Middle frontal gyrus (tissue), 1 donor: Measurements from ENCODE around the gene ACACB.
A peak's percentile ranks its signal among the peaks of the same experiment; 100 is the strongest.

Experiments used
- DNase-seq: peaks from one replicate; pipeline ENCODE4 v3.0.0-alpha.2; 2015; ENCODE audit warnings: low spot score; ENCODE audit errors: extremely low spot score

ACACB gene

GRCh38 chr12:109276160-109276559 lies 159.8 kb downstream of the ACACB start:
- no peak for DNase-seq

DNA sequence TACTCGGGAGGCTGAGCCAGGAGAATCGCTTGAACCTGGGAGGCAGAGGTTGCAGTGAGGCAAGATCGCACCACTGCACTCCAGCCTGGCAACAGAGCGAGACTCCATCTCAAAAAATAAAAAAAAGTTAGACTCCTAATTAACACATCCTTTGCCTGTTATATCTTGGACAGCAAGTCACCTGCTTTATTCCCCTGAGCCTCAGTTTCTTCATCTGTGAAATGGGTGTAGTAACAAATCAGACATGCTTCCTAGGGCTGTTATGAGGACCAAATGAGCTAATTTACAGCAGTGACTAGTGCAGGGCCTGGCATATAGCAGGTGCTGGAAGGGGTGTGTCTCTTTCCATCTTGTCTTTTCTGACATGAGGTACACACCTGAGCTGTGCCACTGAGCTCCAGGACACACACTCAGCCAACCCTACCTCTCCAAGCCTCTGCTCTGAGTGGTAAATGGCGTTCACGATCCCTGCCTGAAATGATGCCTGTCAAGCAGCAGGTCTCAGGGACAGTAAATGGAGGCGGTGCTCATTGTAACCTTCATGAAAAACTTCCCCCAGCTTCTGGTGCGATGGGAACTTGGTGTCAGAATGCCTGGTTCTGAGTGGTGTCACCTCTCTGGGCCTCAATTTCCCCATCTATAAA lies 161.0 kb downstream of the ACACB start:
- DNase-seq = no peak

DNA sequence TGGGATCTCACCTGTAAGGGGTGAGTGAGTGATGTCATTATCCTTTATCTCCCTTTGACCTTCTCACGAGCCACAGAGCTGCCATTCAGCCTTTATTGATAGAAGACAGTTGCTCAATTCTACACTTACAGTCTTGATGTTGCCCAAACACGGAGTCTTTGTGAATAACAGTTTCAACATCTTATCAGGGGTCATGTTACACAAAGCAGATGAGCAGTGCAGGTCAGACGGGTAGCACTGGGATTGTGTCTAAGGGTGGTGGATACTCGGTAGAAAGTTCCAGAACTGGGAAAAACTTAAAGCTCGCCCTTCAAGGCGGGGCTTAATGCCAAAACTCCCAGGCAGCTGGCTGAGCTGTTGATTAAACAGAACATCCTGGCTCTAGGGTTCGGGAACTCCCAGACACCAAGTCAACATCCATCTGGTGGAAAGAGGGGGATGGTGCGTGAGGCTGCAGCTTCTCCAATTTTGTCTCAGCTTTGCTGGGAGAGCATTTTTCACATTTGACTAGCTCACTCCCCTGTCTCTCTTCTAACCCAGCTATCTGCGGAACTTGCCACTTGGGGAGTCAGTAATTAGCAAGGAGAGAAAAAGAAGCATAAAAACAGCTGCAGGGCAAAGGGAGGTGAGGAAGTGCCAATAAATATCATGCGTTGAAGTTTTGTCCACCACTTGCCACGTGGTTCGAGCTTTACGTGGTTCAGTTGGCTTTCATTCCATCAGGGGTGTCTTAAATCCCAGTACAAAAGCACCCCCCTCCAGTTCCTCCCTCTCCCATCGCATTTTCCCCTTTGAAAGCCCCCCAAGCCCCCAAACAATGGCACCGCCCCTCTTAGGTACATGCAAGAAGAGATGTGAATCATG lies 161.7 kb downstream of the ACACB start:
- no peak for DNase-seq

DNA sequence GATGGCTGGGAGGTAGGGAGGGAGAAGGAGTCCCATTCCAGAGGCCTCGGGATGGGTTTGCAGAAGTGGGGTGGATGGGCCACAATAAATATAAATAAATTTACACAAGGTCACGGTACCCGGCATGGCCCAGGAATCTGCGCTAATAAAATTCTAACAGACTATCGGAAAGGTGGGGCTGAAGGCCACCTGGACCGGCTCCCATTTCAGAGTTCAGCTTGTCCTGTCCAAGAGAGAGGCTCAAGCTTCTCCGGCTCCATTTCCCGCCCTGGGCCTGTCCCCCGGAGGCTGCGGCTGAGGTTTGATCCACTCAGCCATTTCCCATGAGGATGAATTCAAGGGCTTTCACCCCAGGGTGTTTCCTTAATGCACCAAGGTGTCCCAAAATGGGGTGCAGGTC lies 162.5 kb downstream of the ACACB start:
- DNase-seq = no peak

DNA sequence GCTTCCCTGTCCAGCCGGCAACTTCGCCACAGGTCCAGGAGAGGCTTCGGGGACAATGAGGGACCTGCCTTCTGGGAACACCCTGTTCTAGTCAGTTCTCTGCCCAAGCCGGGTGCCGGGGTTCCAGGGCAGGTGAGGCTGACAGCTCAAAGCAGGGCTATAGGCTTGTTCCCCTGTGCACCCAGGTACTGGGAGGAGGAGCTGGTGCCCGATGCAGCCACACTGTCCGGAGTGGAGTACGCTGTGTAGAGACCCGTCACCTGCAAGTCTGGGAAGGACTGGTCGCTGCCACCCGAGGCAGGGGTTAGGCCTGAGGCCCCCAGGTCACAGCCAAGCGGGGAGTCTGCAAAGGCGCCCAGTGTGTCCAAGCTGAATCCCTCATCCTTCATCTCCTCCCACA lies 163.1 kb downstream of the ACACB start:
- DNase-seq = no peak

- no peak for DNase-seq
Observed at GRCh38 chr12:109281452-109281851, 165.1 kb downstream of the ACACB start.

GRCh38 chr12:109284392-109284791 lies 168.0 kb downstream of the ACACB start:
- no peak for DNase-seq

GRCh38 chr12:109286252-109286651 lies 169.9 kb downstream of the ACACB start:
- DNase-seq = no peak

DNA sequence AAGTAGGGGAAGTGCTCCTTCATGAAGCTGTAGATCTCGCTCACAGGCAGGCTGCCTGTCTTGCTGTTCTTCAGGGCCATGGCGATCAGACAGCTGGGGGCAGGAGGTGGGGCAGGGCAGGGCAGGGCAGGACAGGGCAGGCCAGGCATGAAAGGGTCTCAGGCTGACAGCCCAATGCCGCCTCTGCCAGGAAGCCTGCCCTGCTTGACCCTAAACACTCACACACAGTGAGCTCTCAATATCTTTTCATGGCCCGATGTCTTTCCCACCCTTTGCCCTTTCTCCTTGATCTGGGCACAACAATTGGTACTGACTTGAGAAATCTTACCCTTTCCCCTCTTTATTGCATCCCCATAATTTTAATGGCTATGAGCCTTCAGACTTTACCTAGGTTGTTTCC lies 170.3 kb downstream of the ACACB start:
- no peak for DNase-seq

- no peak for DNase-seq
Observed at GRCh38 chr12:109287181-109287580, 170.8 kb downstream of the ACACB start.

DNA sequence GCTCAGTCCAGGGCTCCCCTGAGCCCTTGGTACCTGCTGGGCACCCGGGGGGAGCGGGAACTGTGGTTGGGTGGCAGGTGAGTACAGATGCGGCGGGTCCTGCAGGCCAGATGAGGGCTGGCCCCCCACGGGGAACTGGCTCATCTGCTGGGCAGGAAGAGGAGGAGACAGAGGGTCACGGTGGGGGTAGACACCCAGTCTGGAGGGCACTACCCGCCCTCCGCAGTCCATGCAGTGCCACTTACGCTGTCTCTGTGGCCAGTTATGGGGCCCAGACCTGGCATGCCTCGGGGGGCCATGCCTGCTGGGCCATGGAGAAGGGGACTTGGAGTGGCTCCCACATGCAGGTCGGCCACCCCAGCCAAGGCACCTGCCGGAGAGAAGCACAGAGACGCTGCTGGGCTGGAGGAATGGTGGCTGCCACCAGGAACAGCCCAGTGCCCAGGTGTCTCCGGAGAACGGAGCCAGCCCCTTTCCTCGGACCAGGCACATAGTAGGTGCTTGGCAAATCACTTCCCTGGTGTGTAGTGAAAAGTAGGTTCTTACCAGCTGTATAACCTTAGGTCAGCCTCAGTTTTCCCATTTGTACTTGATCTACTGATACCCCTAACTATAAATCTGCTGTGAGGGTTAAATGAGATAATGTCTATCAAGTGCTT lies 171.6 kb downstream of the ACACB start:
- no peak for DNase-seq

DNA sequence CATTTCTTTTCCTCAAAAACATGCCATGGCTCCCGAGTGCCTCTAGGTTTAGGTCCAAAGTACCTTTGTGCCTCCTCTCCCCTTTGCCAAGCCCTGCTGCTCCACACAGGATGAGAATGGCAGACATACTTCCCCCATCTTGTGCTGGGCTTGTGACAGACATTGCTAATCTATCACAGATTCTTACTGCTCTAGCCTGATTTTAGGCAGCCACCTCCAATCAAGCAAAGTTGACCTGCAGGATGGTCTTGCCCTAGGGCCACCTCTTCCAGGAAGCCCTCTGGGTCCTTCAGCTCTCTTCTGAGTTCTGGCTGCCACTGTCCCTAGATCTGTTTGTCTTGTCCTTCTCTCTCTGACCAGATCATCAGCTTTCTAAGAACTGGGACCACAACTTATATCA lies 172.2 kb downstream of the ACACB start:
- no peak for DNase-seq

- no peak for DNase-seq
Observed at GRCh38 chr12:109289004-109289403, 172.6 kb downstream of the ACACB start.

DNA sequence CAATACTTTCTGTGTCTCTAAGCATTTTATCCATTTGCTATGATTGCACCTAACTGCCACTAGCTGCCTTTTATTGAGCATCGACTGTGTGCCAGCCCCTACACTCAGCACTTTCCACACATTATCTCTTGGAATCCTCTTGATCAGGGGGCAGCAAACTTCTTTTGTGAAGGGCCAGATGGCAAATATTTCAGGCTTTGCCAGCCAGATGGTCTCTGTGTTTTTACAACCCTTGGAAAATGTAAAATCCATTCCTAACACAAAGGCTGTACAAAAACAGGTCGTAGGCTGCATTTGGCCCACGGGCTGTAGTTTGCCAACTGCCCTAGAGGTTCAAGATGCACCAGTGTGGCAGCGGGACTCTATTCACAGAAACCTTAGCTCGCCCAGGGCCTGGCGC lies 173.2 kb downstream of the ACACB start:
- DNase-seq = no peak

- no peak for DNase-seq
Observed at GRCh38 chr12:109290061-109290460, 173.7 kb downstream of the ACACB start.

DNA sequence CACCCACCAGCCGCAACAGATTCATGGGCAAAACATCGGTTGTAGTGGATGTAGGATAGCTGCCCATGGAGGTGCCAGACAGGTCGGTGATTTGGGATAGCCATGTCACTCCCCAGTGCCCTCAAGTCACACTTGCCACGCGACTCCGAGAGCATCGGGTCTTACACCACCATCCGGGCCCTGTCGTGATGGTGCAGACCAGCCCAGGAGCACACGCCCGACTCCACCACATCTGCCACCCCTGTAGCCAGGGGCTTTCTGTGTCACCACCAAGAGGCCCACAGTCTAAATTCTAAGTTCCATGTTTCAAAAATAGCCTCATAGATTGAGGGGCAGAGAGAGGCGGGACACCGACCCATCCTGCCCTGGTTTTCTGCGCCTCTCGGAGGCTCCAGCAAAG lies 174.7 kb downstream of the ACACB start:
- DNase-seq = no peak

DNA sequence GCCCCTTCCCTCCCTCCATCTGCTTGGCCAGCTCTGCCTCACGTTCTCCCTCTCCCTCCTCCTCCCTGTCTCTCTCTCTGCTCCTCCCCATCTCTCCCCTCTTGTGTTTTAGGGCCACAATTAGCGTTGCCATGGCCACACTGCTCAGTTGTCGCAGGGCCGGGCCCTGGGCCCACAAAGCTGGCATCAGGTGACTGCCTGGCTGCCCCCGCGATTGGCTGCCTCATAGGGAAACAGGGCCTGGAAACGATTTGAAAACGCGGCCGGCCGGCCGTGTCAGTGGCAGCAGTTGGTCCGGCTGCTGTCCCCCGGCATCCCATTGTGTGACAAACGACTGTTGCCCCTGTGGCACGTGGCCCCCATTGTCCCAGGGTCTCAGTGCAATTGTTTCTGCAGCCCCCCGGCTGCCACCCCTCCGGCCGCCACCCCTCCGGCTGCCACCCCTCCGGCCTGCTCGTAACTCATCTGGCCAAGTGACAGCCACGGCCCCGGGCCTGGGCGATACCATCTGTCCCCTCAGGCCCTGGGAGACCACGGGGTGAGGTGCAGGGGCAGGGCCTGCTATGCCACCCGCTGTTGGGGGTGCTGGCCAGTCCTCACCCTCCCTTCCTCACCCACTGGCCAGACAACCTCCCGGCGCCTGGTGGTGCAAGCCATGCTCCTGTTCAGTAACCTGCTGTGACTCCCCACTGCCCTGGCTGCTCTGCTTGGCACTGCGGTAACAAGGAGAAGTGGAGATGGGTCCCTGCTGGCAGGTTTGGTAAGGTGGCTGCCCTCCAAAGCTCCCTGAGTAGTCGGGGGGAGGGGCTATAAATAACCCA lies 175.3 kb downstream of the ACACB start:
- DNase-seq = peak; percentile 64

DNA sequence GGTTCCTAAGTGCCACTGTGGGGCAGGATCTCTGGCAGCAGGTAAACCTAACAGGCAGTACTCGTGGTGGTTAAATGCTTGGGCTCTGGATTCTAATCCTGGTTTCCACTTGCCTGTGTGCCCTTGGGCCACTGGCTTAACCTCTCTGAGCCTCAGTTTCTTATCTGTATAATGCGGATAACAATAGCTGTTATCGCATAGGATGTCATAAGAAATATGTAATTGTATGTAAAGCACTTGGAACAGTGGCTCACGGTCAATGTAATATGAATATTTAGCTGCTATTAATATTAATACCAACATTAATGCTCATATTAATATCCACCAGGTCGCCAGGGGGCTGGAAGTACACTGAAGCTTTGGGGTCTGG lies 175.9 kb downstream of the ACACB start:
- DNase-seq = no peak

DNA sequence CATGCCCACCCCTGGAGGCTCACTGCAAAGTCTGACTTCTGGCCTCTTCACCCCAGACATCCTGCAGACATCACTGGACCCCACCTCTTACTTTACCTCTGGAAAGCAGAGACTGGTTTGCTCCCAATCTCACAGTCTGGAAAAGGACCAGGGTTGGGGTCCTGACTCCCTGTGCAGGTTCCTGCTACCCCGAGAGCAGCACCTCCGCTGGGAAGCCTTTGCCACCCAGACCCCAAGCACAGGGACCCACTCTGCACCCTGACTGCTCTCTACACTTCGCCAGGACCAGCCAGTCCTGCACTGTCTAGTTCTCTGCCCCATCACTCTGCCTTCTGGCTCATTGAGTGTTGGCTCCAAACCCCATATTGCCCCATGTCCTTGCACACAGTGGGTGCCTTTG lies 176.7 kb downstream of the ACACB start:
- no peak for DNase-seq

DNA sequence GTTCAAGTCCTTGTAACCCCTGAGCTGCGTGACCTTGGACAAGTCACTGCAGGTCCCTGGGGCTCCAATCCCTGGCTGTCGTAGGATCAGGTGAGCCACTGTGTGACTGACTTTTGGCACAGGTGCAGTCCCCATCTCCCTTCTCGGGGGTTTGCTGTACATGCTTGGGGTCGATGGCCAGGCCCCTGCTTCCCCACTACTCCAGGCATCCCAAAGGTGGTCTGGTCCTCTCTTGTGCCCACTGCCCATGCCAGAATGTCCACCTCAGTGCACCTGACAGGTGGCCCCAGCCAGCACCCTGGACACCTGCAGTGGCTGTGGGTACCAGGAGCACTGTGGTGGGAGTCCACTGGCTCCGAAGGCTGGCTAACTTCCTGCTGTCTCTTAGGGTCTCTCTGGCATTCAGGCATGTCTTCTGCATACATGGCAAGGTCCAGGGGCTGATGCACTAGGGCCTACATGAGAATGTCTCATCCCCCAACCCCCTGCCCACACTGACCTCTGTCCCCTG lies 178.0 kb downstream of the ACACB start:
- DNase-seq = no peak

DNA sequence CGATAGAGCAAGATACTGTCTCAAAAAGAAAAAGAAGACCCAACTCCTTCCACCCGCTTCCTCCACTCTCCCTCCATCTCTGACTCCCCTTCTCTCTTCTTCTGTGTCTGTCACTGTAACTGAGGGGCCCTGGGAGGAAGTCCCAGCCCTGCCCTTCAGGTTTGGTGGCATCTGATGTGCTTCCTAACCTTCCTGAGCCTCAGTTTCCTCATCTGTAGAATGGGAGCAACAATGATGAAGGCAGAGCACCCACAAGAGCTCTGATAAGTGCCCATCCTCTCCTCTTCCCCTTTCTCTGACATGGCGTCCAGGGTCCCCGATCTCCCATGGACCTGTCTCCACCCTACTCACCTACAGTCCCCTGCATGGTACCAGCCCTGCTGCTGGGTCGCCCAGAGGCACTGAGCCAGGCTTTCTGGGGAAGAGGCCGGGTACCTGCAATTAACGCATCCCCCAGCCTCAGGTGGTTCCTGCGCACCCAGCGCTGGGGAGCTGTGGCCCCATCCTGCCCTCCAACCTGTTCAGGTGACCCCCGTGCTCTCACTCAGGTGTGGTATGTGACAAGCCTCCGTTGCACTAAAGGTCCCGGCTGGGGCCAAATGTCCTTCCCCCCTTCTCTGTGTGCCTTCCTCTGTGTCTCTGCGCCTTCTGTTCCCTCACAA lies 179.5 kb downstream of the ACACB start:
- no peak for DNase-seq
